GM18526 (cell line): ENCODE measurements around the gene CTBP2.

Experiments
- POLR2A ChIP-seq: IDR thresholded peaks from 3 replicates; pipeline ENCODE4 v1.6.1; 2011; ENCODE audit not compliant: insufficient read length; ENCODE audit errors: extremely low read depth

The CTBP2 gene

GRCh38 chr10:124962421-124962820, 197.9 kb downstream of the CTBP2 start:
- TF ChIP-seq POLR2A, result no peak

- no peak for TF ChIP-seq POLR2A
Observed at GRCh38 chr10:124961248-124961570, 199.2 kb downstream of the CTBP2 start.

- no peak for TF ChIP-seq POLR2A
Observed at GRCh38 chr10:124959564-124959963, 200.8 kb downstream of the CTBP2 start.

GRCh38 chr10:124957404-124957947, 202.9 kb downstream of the CTBP2 start:
- TF ChIP-seq POLR2A, result no peak

GRCh38 chr10:124956764-124957163, 203.6 kb downstream of the CTBP2 start:
- TF ChIP-seq POLR2A, result no peak

- no peak for TF ChIP-seq POLR2A
Observed at GRCh38 chr10:124955868-124956267, 204.5 kb downstream of the CTBP2 start.

GRCh38 chr10:124955243-124955642, 205.1 kb downstream of the CTBP2 start:
- TF ChIP-seq POLR2A, result no peak

- no peak for TF ChIP-seq POLR2A
Observed at GRCh38 chr10:124953421-124953820, 206.9 kb downstream of the CTBP2 start.

- no peak for TF ChIP-seq POLR2A
Observed at GRCh38 chr10:124952123-124952522, 208.2 kb downstream of the CTBP2 start.

GRCh38 chr10:124949543-124949942, 210.8 kb downstream of the CTBP2 start:
- TF ChIP-seq POLR2A, result no peak

GRCh38 chr10:124946945-124947344, 213.4 kb downstream of the CTBP2 start:
- no peak for TF ChIP-seq POLR2A

GRCh38 chr10:124944982-124945381, 215.4 kb downstream of the CTBP2 start:
- no peak for TF ChIP-seq POLR2A

GRCh38 chr10:124943301-124944092, 216.9 kb downstream of the CTBP2 start:
- no peak for TF ChIP-seq POLR2A

GRCh38 chr10:124942317-124943169, 217.8 kb downstream of the CTBP2 start:
- TF ChIP-seq POLR2A, result no peak

GRCh38 chr10:124941823-124942222, 218.5 kb downstream of the CTBP2 start, which contains the start of gene ZRANB1:
Gene ZRANB1 (plus strand): TSS chr10:124942123. CDS start chr10:124942494, 371 bp downstream.
- no peak for TF ChIP-seq POLR2A

GRCh38 chr10:124939290-124939689, 221.1 kb downstream of the CTBP2 start:
- TF ChIP-seq POLR2A, result no peak
